Omental fat pad (tissue), 4 donors: ENCODE measurements around the gene NFIA. TPM values are rescaled to one million over a fixed set of nuclear protein-coding genes. Genes with fewer than 3 reads are reported as not detected.

Experiments
- ATAC-seq: fragments of 150-250 bp; one replicate; pipeline ENCODE4 v1.9.1; 2016; ENCODE audit warnings: mild to moderate bottlenecking, moderate library complexity; ENCODE audit not compliant: low FRiP score
- DNase-seq: peaks from one replicate; pipeline ENCODE4 v3.0.0-alpha.2; 2019; ENCODE audit warnings: low spot score
- total RNA-seq, 4 donors: library from RNA; depleted of rRNA; stranded (reverse); fragments of >200 nt; gene quantifications; one replicate each; pipeline ENCODE4 v1.1.0, GENCODE V29; 2016
- TF ChIP-seq, protein P1 (sequence below), 3 donors: fragments of 450-650 bp; IDR thresholded peaks; one replicate each; pipeline ENCODE4 v1.5.1; 2016 to 2017; ENCODE audit warnings: antibody characterized with exemption in 3 of 3, mild to moderate bottlenecking in 3 of 3, moderate library complexity in 2 of 3

Gene NFIA
- total RNA-seq, 4 donors from 2014 or later = 61.1 to 159 (median 77.5) TPM

GRCh38 chr1:61163355-61163754 lies 81.0 kb downstream of the NFIA start:
- no peak for ATAC-seq
- no peak for DNase-seq
- TF ChIP-seq, protein P1, sequence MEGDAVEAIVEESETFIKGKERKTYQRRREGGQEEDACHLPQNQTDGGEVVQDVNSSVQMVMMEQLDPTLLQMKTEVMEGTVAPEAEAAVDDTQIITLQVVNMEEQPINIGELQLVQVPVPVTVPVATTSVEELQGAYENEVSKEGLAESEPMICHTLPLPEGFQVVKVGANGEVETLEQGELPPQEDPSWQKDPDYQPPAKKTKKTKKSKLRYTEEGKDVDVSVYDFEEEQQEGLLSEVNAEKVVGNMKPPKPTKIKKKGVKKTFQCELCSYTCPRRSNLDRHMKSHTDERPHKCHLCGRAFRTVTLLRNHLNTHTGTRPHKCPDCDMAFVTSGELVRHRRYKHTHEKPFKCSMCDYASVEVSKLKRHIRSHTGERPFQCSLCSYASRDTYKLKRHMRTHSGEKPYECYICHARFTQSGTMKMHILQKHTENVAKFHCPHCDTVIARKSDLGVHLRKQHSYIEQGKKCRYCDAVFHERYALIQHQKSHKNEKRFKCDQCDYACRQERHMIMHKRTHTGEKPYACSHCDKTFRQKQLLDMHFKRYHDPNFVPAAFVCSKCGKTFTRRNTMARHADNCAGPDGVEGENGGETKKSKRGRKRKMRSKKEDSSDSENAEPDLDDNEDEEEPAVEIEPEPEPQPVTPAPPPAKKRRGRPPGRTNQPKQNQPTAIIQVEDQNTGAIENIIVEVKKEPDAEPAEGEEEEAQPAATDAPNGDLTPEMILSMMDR (IDR thresholded peaks at IDR 0.05) = no peak

DNA sequence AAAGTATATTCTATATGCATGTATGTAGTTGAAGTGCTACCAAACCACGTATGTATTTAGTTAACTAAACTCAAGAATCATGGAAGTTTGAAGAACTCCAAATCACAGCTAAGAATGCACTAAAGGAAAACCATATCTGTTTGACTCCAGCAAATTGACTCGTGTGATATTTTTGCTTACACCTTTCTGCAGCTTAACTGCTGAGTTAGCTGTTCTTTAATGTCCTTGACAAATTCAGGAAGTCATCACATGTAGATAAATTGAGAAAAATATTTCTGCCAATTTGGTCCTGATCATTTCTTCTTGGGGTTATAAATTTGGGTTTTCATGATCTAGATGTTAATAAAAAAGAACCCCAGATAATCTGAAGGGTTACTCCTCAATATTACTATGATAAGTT lies 83.0 kb downstream of the NFIA start:
- DNase-seq (no peak), ATAC-seq (no peak)
- TF ChIP-seq, protein P1 (IDR thresholded peaks at IDR 0.05) = no peak

GRCh38 chr1:61167309-61167708 lies 84.9 kb downstream of the NFIA start:
- ATAC-seq (no peak), DNase-seq (no peak)
- TF ChIP-seq, protein P1 (IDR thresholded peaks at IDR 0.05) = no peak

GRCh38 chr1:61169045-61169444 lies 86.7 kb downstream of the NFIA start:
- ATAC-seq = no peak
- DNase-seq = no peak
- TF ChIP-seq, protein P1 (IDR thresholded peaks at IDR 0.05) = no peak

GRCh38 chr1:61169634-61170033 lies 87.3 kb downstream of the NFIA start:
- DNase-seq (no peak), ATAC-seq (no peak)
- TF ChIP-seq, protein P1 (IDR thresholded peaks at IDR 0.05) = no peak

GRCh38 chr1:61170328-61171238 lies 88.2 kb downstream of the NFIA start:
- peak; percentile 91 for ATAC-seq
- TF ChIP-seq, protein P1 (IDR thresholded peaks at IDR 0.05) = no peak
- DNase-seq = no peak

GRCh38 chr1:61171346-61171745 lies 89.0 kb downstream of the NFIA start:
- TF ChIP-seq, protein P1 (IDR thresholded peaks at IDR 0.05) = no peak
- ATAC-seq (no peak), DNase-seq (no peak)
